ENCODE data around the gene PPCDC.

PPCDC gene

DNA sequence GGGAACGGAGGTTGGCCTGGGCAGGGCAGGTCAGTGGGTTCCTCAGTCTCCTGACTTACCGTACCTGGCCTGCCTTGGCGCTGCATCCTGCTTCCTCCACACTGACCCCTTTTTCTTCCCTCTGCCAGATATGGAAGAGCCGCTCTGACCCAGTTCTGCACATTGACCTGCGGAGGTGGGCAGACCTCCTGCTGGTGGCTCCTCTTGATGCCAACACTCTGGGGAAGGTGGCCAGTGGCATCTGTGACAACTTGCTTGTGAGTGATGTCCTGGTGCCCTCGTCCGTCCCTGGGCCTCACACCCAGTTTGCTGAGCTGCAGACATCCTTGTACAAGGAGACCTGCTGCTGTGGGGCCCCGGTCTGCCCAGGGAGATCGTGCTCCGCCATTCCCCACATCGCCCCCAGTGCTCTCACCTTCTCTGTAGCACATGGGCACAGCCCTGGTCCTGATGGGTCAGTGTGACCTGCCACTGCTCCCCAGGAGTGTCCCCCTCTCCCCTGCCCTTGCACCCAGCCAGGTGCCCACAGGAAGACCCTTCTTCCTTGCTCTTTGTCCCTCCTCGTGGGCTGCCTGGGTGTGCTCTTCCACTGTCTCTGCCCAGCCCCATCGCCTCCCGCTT is 21.0 kb downstream of the PPCDC start:
- DNase-seq (ENCODE audit: low spot score): no peak

DNA sequence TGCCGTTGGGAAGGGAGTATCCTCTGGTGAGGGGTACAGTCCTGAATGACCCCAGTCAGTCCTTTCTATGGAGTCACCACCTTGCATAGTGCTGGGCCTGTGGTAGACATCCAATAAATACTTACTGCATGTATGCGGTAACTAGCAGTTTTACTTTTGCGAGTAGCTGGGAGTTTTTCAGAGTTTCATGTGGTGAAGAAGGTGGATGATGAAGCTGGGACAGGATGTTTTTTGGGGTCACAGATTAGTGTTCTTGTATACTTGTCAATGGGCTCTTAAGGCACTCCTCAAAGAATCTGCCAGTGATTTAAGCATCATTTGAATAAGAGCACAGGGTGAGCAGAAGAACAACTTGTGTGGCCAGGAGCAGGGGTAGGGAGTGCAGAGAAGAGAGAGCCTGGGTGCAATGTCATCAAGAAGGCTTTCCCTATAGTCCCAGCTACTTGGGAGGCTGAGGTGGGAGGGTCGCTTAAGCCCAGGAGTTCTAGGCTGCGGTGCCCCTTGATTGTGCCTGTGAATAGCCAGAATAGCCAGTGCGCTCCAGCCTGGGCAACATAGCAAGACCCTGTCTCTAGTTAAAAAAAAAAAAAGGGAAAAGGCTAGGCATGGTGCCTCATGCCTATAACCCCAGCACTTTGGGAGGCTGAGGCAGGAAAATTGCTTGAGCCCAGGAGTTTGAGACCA is 22.1 kb downstream of the PPCDC start:
- DNase-seq (ENCODE audit: low spot score): no peak

GRCh38 chr15:75048394-75048793 is 25.0 kb downstream of the PPCDC start:
- no peak for DNase-seq (ENCODE audit: low spot score)

- no peak for DNase-seq (ENCODE audit: low spot score)
Measured at GRCh38 chr15:75049392-75049791, 26.0 kb downstream of the PPCDC start.

DNA sequence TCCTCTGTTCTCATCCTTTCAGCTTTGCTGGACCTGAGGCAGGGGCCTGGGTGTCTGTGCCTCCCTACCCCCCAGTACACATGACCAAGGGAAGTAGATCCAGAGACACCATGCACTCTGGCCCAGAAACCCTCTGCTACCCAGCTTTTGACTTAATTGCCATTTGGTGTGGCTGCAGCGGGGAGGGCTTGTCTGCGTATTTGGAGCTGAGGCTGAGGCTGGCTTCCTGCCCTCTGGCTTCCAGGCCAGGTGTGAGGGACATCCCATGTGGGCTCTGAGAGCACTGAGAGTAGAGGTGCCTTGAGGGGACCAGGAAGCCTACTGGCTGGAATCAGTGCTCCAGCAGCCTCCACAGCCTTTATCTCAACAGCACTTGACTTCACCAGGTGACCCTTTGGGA is 26.9 kb downstream of the PPCDC start:
- no peak for DNase-seq (ENCODE audit: low spot score)

GRCh38 chr15:75051191-75051608 is 27.8 kb downstream of the PPCDC start:
- no peak for DNase-seq (ENCODE audit: low spot score)

DNA sequence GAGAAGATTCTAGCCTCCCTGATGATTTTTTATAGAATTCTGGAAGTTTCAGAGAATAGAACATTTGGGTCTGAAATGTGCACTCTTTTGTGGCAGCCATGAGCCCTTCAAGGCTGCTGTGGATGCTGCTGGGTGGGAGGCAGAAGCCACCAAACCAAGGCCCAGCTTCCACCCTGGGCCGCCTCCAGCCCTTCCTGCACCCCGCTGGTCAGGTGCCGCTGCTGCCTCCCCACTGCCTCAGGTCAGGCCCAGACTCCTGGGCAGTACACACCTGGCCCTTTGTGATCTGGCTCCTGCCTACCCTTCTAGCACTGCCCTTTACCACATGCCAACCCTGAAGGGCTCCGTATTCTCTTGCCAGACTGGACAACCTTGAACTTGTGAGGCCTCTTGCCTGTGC is 28.3 kb downstream of the PPCDC start:
- no peak for DNase-seq (ENCODE audit: low spot score)

- no peak for DNase-seq (ENCODE audit: low spot score)
Measured at GRCh38 chr15:75052972-75053747, 29.8 kb downstream of the PPCDC start.

DNA sequence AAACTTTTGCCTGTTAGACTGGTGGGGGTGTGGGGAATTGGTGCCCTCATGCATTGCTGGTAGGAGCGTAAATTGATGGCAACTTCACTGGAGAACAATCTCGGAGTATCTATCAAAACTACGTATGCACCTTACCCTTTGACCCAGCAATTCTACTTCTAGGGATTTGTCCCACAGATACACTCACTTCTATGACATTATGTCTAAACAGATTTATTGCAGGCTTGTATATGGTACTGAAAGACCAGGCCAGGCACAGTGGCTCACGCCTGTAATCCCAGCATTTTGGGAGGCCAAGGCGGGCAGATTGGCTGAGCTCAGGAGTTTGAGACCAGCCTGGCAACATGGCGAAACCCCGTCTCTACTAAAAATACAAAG is 30.3 kb downstream of the PPCDC start:
- no peak for DNase-seq (ENCODE audit: low spot score)

- no peak for DNase-seq (ENCODE audit: low spot score)
Measured at GRCh38 chr15:75054172-75054897, 30.9 kb downstream of the PPCDC start.

DNA sequence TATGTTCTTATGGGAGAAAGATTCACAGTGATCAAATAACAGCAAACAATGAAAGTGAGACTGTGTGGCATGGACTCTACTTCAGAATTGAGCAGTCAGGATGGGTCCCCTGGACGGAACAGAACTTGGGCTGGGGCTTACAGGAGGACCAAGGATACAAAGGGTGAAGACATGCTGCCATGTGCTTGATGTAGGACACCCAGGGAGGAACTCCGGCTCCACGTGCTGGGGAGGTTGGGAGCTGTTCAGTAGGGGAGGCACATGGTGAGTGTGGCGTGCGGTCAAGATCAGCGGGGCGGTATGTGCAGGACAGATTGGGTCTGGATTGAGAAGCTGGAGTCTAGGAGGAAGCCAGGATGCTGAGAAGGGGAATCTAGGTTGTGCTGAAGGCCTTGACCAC is 32.6 kb downstream of the PPCDC start:
- DNase-seq (ENCODE audit: low spot score): no peak

- DNase-seq (ENCODE audit: low spot score): no peak
Measured at GRCh38 chr15:75058127-75058905, 34.9 kb downstream of the PPCDC start.

DNA sequence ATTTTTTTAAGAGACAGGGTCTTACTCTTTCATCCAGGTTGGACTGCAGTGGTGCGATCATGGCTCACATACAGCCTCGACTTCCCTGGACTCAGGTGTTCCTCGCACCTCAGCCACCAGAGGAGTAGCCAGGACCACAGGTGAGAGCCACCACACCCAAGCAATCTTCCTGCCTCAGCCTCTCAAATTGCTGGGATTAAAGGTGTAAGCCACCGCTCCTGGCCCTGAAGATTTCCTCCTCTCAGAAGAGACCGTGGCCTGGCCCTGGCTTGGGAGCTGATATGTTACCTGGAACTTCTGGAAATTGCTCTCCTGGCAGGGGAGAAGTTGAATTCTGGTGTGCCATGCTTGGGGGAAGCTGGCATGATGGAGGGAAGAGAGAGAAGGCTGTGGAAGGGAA is 36.2 kb downstream of the PPCDC start:
- DNase-seq (ENCODE audit: low spot score): no peak

DNA sequence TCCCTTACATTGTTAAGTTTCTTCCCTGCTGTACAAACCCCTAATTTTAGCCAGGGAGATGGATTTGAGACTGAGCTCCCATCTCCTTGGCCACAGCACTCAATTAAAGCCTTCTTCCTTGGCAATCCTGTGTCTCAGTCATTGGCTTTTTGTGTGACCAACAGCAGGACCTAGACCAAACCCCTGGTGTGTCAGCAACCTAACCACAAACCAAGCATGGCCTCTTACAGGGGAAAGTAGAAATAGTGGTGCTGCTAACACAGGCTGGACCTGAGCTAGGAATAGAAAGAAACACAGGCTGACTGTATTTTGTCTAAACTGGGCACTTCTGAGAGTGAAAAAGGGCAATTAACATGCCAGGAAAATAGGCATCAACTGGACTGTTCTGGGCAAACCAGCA is 37.9 kb downstream of the PPCDC start:
- DNase-seq (ENCODE audit: low spot score): no peak

- no peak for DNase-seq (ENCODE audit: low spot score)
Measured at GRCh38 chr15:75062706-75063105, 39.3 kb downstream of the PPCDC start.

DNA sequence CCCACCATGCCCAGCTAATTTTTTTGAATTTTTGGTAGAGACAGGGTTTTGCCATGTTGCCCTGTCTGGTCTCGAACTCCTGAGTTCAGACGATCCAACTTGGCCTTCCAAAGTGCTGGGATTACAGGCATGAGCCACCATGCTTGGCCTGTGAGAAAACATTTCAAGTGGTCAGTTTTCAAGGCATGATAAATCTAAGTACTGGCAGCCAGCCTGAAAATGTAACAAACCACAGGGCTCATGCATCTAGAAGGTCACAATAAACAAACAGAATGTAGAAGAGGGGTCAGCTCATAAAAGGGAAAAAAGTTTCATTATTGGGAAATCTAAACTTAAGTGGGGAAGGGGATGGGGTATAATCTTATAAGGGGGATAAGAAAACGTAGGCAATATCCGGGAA is 39.9 kb downstream of the PPCDC start:
- no peak for DNase-seq (ENCODE audit: low spot score)

DNA sequence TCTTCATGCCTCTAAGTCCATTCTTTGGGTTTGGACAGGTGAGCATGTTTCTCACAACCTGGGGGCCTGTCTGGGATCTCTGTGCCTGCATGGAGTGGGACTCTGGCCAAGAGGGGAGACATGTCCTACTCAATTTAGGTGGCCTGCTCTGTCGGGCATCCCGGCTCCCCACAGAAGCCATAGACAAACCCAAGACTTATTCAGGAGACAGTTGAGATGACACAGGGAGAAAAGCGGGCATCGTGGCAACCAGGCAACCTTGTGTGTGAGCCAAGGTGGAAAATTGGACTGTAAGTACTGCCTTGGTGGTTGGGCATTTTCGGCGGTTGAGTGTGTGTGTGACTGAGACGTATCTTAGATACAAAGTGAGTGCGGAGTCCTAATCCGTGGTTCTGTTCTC is 40.5 kb downstream of the PPCDC start:
- DNase-seq (ENCODE audit: low spot score): no peak

- no peak for DNase-seq (ENCODE audit: low spot score)
Measured at GRCh38 chr15:75064846-75065245, 41.5 kb downstream of the PPCDC start.

DNA sequence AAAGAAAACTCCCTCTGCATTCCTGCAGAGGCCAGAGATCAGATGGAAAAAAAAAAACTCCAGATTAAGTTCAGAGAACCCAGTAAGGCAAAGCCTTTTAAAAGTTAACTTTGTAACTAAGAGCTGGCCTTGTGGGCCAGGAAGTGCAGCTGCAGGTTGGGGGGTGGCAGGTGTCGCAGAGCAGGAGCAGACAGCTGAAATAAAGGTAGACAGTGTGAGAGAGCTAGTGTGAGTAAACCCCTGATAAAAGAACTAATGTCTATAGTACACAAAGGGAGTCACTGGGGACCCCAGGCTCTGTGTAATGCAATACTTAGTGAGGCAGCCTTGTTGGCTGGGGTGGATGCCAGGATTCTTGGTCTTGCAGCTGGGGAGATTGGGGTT is 42.1 kb downstream of the PPCDC start:
- DNase-seq (ENCODE audit: low spot score): no peak

DNA sequence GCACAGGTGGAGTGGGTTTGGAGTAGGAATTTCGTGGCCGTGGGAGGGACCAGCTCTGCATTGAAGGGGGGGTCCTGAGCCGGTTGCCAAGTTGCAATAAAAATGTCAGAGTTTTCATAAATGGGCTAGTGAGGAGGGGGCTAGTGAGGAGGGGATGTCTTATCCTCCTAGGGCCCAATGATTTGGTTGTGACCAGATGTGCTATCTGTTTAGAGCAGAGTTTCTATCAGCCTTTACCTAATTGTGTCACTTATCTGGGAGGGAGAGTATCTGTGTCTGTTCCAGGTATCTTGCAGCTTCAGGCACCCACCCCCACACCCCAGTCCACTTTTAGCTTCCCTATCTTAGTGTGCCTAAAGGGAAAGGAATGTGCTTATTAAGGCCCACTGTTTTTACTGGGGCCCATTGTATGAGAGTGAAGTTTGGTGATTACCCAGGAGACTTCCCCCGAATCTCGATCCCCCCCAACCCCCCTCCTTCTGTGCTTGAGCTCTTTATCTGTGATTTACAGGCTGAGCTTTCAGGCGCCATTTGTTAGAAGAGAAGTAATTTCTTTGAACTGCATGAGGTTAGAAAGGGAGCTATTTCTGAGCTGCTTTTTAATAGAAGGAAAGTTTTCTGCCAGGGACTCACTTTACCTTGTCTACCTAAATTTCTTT is 42.6 kb downstream of the PPCDC start:
- no peak for DNase-seq (ENCODE audit: low spot score)

- peak; percentile 37 for DNase-seq (ENCODE audit: low spot score)
Measured at GRCh38 chr15:75067123-75067830, 43.9 kb downstream of the PPCDC start.

Measured in CD4-positive, alpha-beta T cell treated with Interleukin-6 at 100 ng/mL for 8 hours (primary cell).